H1 (cell line): ENCODE data around the gene MSANTD3. TPM values are rescaled to one million over a fixed set of nuclear protein-coding genes. Genes with fewer than 3 reads are reported as not detected.

Source experiments
- CTCF ChIA-PET: fragments of 300-600 bp; sonication (Branson Sonifier 250); formaldehyde crosslinking; loops from one replicate; lab custom pipeline; 2021; ENCODE audit not compliant: partially characterized antibody; lab: Charles Lee
- POLR2A ChIA-PET: fragments of 300-600 bp; sonication (Branson Sonifier 250); formaldehyde crosslinking; loops from one replicate; lab custom pipeline; 2021; ENCODE audit warnings: inconsistent platforms; ENCODE audit not compliant: partially characterized antibody; lab: Charles Lee
- DNase-seq, 2 experiments: peaks; one replicate each; pipeline versions ENCODE4 v3.0.0 to v3.0.0-alpha.2; 2010 to 2022; ENCODE audit warnings: low spot score in 2 of 2, low read depth in 1 of 2, mixed read lengths in 1 of 2
- FAIRE-seq: peaks from 2 replicates; lab custom pipeline; 2011; peaks lifted over from hg19 to GRCh38; lab: Jason Lieb, UNC
- H2AFZ ChIP-seq: 2 replicates; pipeline ENCODE4 v1.8.1; 2012; ENCODE audit warnings: low read length, inconsistent platforms
- H2AK5ac ChIP-seq: 2 replicates; pipeline ENCODE4 v1.6.1; 2013; ENCODE audit warnings: low read depth, low read length
- H2BK120ac ChIP-seq: replicated peaks from 2 replicates; pipeline ENCODE3; 2013; ENCODE audit warnings: low read depth, low read length, inconsistent platforms
- H2BK12ac ChIP-seq: 2 replicates; pipeline ENCODE4 v1.6.1; 2013; ENCODE audit warnings: low read depth, low read length
- H2BK15ac ChIP-seq: 2 replicates; pipeline ENCODE4 v1.6.1; 2013; ENCODE audit warnings: low read length
- H2BK20ac ChIP-seq: 2 replicates; pipeline ENCODE4 v1.6.1; 2013; ENCODE audit warnings: low read length
- H2BK5ac ChIP-seq: 2 replicates; pipeline ENCODE4 v1.6.1; 2013; ENCODE audit warnings: low read depth, low read length
- H3K14ac ChIP-seq: 2 replicates; pipeline ENCODE4 v1.6.1; 2013; ENCODE audit warnings: inconsistent platforms; ENCODE audit not compliant: insufficient read length
- H3K18ac ChIP-seq: 2 replicates; pipeline ENCODE4 v1.6.1; 2013; ENCODE audit warnings: low read length; ENCODE audit errors: extremely low read depth
- H3K23ac ChIP-seq: 2 replicates; pipeline ENCODE4 v1.6.1; 2013; ENCODE audit warnings: inconsistent platforms; ENCODE audit not compliant: insufficient read length
- H3K23me2 ChIP-seq: 2 replicates; pipeline ENCODE4 v1.6.1; 2013; ENCODE audit warnings: low read depth, low read length
- H3K27ac ChIP-seq: 2 replicates; pipeline ENCODE4 v1.6.1; 2011; ENCODE audit warnings: low read depth, low read length, inconsistent platforms
- H3K27me3 ChIP-seq, 4 experiments: replicated peaks in 1 of 4; 1 replicate in 1 of 4; 2 replicates in 3 of 4; pipeline versions ENCODE4 v1.6.1 to v1.8.1; 2011 to 2013; ENCODE audit warnings: low read length in 3 of 4, mild to moderate bottlenecking in 3 of 4, inconsistent platforms in 2 of 4, mixed read lengths in 2 of 4, moderate library complexity in 1 of 4; ENCODE audit not compliant: control insufficient read depth in 3 of 4, insufficient read depth in 3 of 4; ENCODE audit errors: extremely low read depth in 1 of 4
- H3K36me3 ChIP-seq, 4 experiments: 2 replicates each; pipeline versions ENCODE4 v1.6.1 to v1.8.1; 2011 to 2013; ENCODE audit warnings: mild to moderate bottlenecking in 4 of 4, low read length in 3 of 4, moderate library complexity in 2 of 4, control low read depth in 1 of 4, inconsistent platforms in 1 of 4; ENCODE audit not compliant: insufficient read depth in 4 of 4, control insufficient read depth in 2 of 4
- H3K4ac ChIP-seq: replicated peaks from 2 replicates; pipeline ENCODE3; 2013; ENCODE audit warnings: low read length, low read depth, mixed read lengths, inconsistent platforms; ENCODE audit not compliant: insufficient read length
- H3K4me1 ChIP-seq, 4 experiments: replicated peaks in 1 of 4; 1 replicate in 1 of 4; 2 replicates in 3 of 4; pipeline versions ENCODE4 v1.6.1 to v1.8.1; 2011 to 2013; ENCODE audit warnings: low read length in 3 of 4, inconsistent platforms in 2 of 4, mixed read lengths in 1 of 4; ENCODE audit not compliant: insufficient read depth in 4 of 4, control insufficient read depth in 3 of 4
- H3K4me2 ChIP-seq, 2 experiments: 2 replicates each; pipeline versions ENCODE4 v1.6.1 to v1.8.1; 2011 to 2013; ENCODE audit warnings: low read depth in 2 of 2, low read length in 2 of 2, control low read depth in 1 of 2, inconsistent platforms in 1 of 2, mild to moderate bottlenecking in 1 of 2; ENCODE audit not compliant: insufficient read depth in 1 of 2
- H3K4me3 ChIP-seq, 4 experiments: fragments of 200-600, 300-600 bp in 1 of 4; sonication (generic), shearing (Covaris generic), sonication (Bioruptor Twin) in 1 of 4; 2 replicates each; pipeline versions ENCODE4 v1.5.1 to v1.8.1; 2011 to 2016; ENCODE audit warnings: low read length in 4 of 4, low read depth in 3 of 4, control low read depth in 2 of 4, inconsistent platforms in 2 of 4, mild to moderate bottlenecking in 2 of 4, mixed read lengths in 1 of 4, moderate library complexity in 1 of 4; ENCODE audit not compliant: insufficient read depth in 2 of 4; ENCODE audit errors: extremely low read depth in 1 of 4
- H3K56ac ChIP-seq: replicated peaks from 2 replicates; pipeline ENCODE3; 2013; ENCODE audit warnings: low read depth, mild to moderate bottlenecking, mixed read lengths, low read length, inconsistent platforms; ENCODE audit not compliant: insufficient read length
- H3K79me1 ChIP-seq: 2 replicates; pipeline ENCODE4 v1.6.1; 2013; ENCODE audit warnings: low read depth, low read length, control low read depth
- H3K79me2 ChIP-seq, 2 experiments: 2 replicates each; pipeline versions ENCODE4 v1.6.1 to v1.8.1; 2012 to 2013; ENCODE audit warnings: low read length in 2 of 2, mild to moderate bottlenecking in 2 of 2, inconsistent platforms in 1 of 2; ENCODE audit not compliant: insufficient read depth in 2 of 2, control insufficient read depth in 1 of 2
- H3K9ac ChIP-seq, 4 experiments: replicated peaks in 1 of 4; 1 replicate in 1 of 4; 2 replicates in 3 of 4; pipeline versions ENCODE4 v1.6.1 to v1.8.1; 2011 to 2013; ENCODE audit warnings: low read depth in 3 of 4, low read length in 3 of 4, control low read depth in 2 of 4, mild to moderate bottlenecking in 2 of 4, moderate library complexity in 2 of 4, inconsistent platforms in 1 of 4; ENCODE audit errors: extremely low read depth in 1 of 4
- H3K9me3 ChIP-seq, 2 experiments: 2 replicates each; pipeline versions ENCODE4 v1.6.1 to v1.8.1; 2012 to 2013; ENCODE audit warnings: mild to moderate bottlenecking in 2 of 2, moderate library complexity in 2 of 2, control low read depth in 1 of 2, inconsistent platforms in 1 of 2, low read depth in 1 of 2, low read length in 1 of 2, mixed read lengths in 1 of 2; ENCODE audit not compliant: insufficient read depth in 2 of 2
- H4K20me1 ChIP-seq, 2 experiments: replicated peaks in 1 of 2; 2 replicates each; pipeline versions ENCODE3 to v1.8.1; 2011 to 2013; ENCODE audit warnings: inconsistent platforms in 2 of 2, low read length in 2 of 2, mild to moderate bottlenecking in 1 of 2; ENCODE audit not compliant: insufficient read depth in 2 of 2, control insufficient read depth in 1 of 2
- H4K5ac ChIP-seq: 2 replicates; pipeline ENCODE4 v1.6.1; 2013; ENCODE audit warnings: low read length, low read depth, mixed read lengths, inconsistent platforms; ENCODE audit not compliant: insufficient read length
- H4K8ac ChIP-seq: 2 replicates; pipeline ENCODE4 v1.8.0; 2013; ENCODE audit warnings: mild to moderate bottlenecking, moderate library complexity, low read length, inconsistent platforms; ENCODE audit not compliant: insufficient read depth; ENCODE audit errors: extremely low read depth
- H4K91ac ChIP-seq: replicated peaks from 2 replicates; pipeline ENCODE3; 2013; ENCODE audit warnings: low read length, mixed read lengths, inconsistent platforms; ENCODE audit not compliant: insufficient read length
- CBX8 ChIP-seq: fragments of 300-800, 300-1000 bp; sonication (generic); IDR thresholded peaks from 2 replicates; pipeline ENCODE4 v1.7.1; 2016; ENCODE audit warnings: low read depth, low read length, borderline replicate concordance
- CHD2 ChIP-seq: IDR thresholded peaks from 2 replicates; pipeline ENCODE4 v1.6.1; 2012; ENCODE audit warnings: low read length, improper control_type of control experiment
- FOSL1 ChIP-seq: IDR thresholded peaks from 2 replicates; pipeline ENCODE4 v1.6.1; 2011; ENCODE audit warnings: mild to moderate bottlenecking, low read depth, low read length, moderate library complexity; ENCODE audit not compliant: insufficient read depth
- HDAC2 ChIP-seq, 2 experiments: fragments of 300-600 bp in 1 of 2; sonication (generic) in 1 of 2; IDR thresholded peaks; 2 replicates each; pipeline ENCODE4 v1.6.1; 2011 to 2012; ENCODE audit warnings: low read depth in 2 of 2, low read length in 2 of 2, mild to moderate bottlenecking in 2 of 2, moderate library complexity in 2 of 2, borderline replicate concordance in 1 of 2, inconsistent platforms in 1 of 2
- POLR2A ChIP-seq, 2 experiments: IDR thresholded peaks; 1 replicate in 1 of 2; 2 replicates in 1 of 2; pipeline ENCODE4 v1.6.1; 2011; ENCODE audit warnings: low read depth in 2 of 2, low read length in 2 of 2, mild to moderate bottlenecking in 2 of 2; ENCODE audit errors: control extremely low read depth in 1 of 2
- RFX5 ChIP-seq: IDR thresholded peaks from 2 replicates; pipeline ENCODE4 v1.6.1; 2011; ENCODE audit warnings: low read depth, low read length, improper control_type of control experiment, borderline replicate concordance
- SUZ12 ChIP-seq: fragments of 200-600 bp; sonication (generic); IDR thresholded peaks from 2 replicates; pipeline ENCODE4 v1.6.1; 2012; ENCODE audit warnings: mild to moderate bottlenecking, inconsistent platforms, low read length, moderate library complexity, mixed read lengths
- TAF7 ChIP-seq: optimal IDR thresholded peaks from 2 replicates; pipeline ENCODE3; 2011; ENCODE audit warnings: low read depth, mild to moderate bottlenecking, inconsistent platforms, low read length, moderate library complexity, borderline replicate concordance
- TBP ChIP-seq: IDR thresholded peaks from 2 replicates; pipeline ENCODE4 v1.6.1; 2011; ENCODE audit warnings: low read depth, low read length, improper control_type of control experiment
- YY1 ChIP-seq: IDR thresholded peaks from 2 replicates; pipeline ENCODE4 v1.6.1; 2011; ENCODE audit warnings: low read depth, mild to moderate bottlenecking, low read length
- WGBS, 2 experiments: shearing (Covaris generic) in 1 of 2; methylation state at CpG; one replicate each; pipeline versions ENCODE4 v1.1.6 to v1.1.7; 2013 to 2015; ENCODE audit warnings: low lambda C conversion rate in 2 of 2, mixed read lengths in 2 of 2, inconsistent platforms in 1 of 2, low coverage in 1 of 2, missing lambda C conversion rate in 1 of 2; ENCODE audit not compliant: insufficient replicate concordance in 2 of 2, insufficient coverage in 1 of 2, insufficient read length in 1 of 2; ENCODE audit errors: extremely low coverage in 1 of 2, missing lambda C conversion rate in 1 of 2; 5-methylcytosine and 5-hydroxymethylcytosine counted together
- polyA plus RNA-seq, 7 experiments: library from polyadenylated mRNA; depleted of rRNA in 3 of 7; stranded (reverse) in 5 of 7; unstranded in 2 of 7; fragments of >200 nt in 5 of 7; fragments of 200-250 nt in 2 of 7; gene quantifications; 1 replicate in 5 of 7; 2 replicates in 1 of 7; 4 replicates in 1 of 7; pipeline versions ENCODE4 v1.2.1 to v1.2.3, GENCODE V29; 2011 to 2013; ENCODE audit warnings: missing spikeins in 2 of 7, mixed read lengths in 2 of 7
- total RNA-seq: library from RNA; stranded (reverse); fragmentation: NEBNext Ultra II Directional; extraction: Animal tissue kit (Norgen Biotek cat#: 25700); gene quantifications from 2 replicates; pipeline ENCODE4 v1.2.1, GENCODE V29; 2021

Gene MSANTD3
- total and polyA plus RNA-seq, 2 of the 8 experiments (the other 6 are each of a cell fraction or from before 2014, with no cell fraction given) = 12.0 to 41.3 TPM

DNA sequence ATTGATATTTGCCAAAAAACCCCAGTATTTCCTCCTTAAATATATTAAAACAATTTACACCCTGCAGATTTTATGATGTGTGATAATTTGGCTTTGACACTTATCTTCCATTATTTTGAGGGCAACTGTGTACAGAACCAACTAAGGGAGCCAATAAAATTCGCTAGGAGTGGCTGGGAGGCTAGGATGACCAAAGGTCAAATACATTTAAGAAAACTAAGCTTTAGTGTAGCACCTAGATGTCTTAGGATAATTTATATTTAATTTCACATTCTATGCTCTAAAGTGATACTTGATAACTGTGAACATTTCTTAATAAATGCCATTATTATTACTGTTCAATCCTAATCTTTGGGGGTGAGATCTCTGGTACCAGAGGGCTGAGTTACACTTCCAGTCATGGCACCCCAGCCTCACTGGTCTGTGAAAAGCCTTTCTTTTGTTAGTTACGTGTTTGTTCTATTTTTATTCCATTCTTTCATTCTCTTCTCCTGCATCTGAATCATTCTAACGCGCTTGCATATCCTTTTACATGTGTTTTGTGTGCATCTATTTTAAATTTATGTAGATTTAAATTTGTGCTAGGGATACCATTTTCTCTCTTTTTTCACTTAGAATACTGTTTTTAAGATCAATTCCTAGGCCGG lies 19.1 kb downstream of the MSANTD3 start:
- Histone ChIP-seq H3K4me1 (peaks cover 0 to 2% (median 0%) of the 10 kb centered on the region in 4 experiments; a peak in 1 of 7 replicates), H3K56ac (no peak overlapping the region), H3K9ac (no peak overlapping the region), H4K91ac (no peak overlapping the region), H3K27me3 (no peaks in the 10 kb centered on the region), H3K18ac (no peak overlapping the region), H2BK5ac (no peak overlapping the region), H3K79me1 (no peaks in the 10 kb centered on the region; the same call in 1 of the 2 replicates), H3K36me3 (peaks cover 0 to 11% (median 2%) of the 10 kb centered on the region in 4 experiments; a peak in 3 of 8 replicates), H2BK120ac (no peak overlapping the region), H3K23ac (no peak overlapping the region), H3K4me3 (no peak overlapping the region), H4K8ac (no peak overlapping the region), H2BK15ac (no peak overlapping the region), H3K27ac (no peak overlapping the region), H4K20me1 (no peaks in the 10 kb centered on the region), H3K79me2 (peaks cover 3 to 6% of the 10 kb centered on the region in 2 experiments; a peak in 1 of 4 replicates), H2AK5ac (no peak overlapping the region), H2BK20ac (no peak overlapping the region), H3K4me2 (no peak overlapping the region), H3K9me3 (no peaks in the 10 kb centered on the region), H3K23me2 (no peaks in the 10 kb centered on the region), H3K14ac (no peak overlapping the region), H4K5ac (no peak overlapping the region), H2AFZ (no peak overlapping the region), H2BK12ac (no peak overlapping the region), H3K4ac (no peak overlapping the region)
- ChIA-PET POLR2A (no interaction called here), CTCF (interaction anchor here (1.0 to 1.5 kb wide), 5 partner anchors 10 to 47 kb away, joined by 3 to 13 read pairs (median 3); no protein-coding TSS in a partner anchor)
- no peak for FAIRE-seq
- TF ChIP-seq YY1 = no peak
- no peak for TF ChIP-seq TBP
- no peak for TF ChIP-seq HDAC2 (IDR thresholded peaks at IDR 0.05; ENCODE audit: borderline replicate concordance in 1 of 2, low read depth in 2 of 2, low read length in 2 of 2)
- TF ChIP-seq RFX5 = no peak
- TF ChIP-seq TAF7 = no peak
- no peak for TF ChIP-seq FOSL1
- no peak for TF ChIP-seq SUZ12
- TF ChIP-seq POLR2A (IDR thresholded peaks at IDR 0.05; ENCODE audit: control extremely low read depth in 1 of 2, low read depth in 2 of 2, low read length in 2 of 2) = no peak
- no peak for TF ChIP-seq CHD2
- no peak for TF ChIP-seq CBX8
- DNase-seq = no peak
- 96% methylated on average over 5 of the region's 5 CpGs; no CpG with 5 or more reads in 1 of the 2 experiments for WGBS, 2 experiments
